GM12892 (cell line): ENCODE measurements around the gene ZNF135.

Source experiments
- POLR2A ChIP-seq: IDR thresholded peaks from 2 replicates; pipeline ENCODE4 v1.6.1; 2011; ENCODE audit warnings: low read depth, low read length, control low read depth
- POLR2AphosphoS5 ChIP-seq: IDR thresholded peaks from 2 replicates; pipeline ENCODE4 v1.6.1; 2011; ENCODE audit warnings: low read depth, low read length, control low read depth
- TAF1 ChIP-seq: IDR thresholded peaks from 2 replicates; pipeline ENCODE4 v1.6.1; 2011; ENCODE audit warnings: low read depth, mild to moderate bottlenecking, control low read depth, low read length, borderline replicate concordance

- no peak for TF ChIP-seq POLR2A
- TF ChIP-seq TAF1, result no peak
- no peak for TF ChIP-seq POLR2AphosphoS5
Observed at GRCh38 chr19:58058467-58058866, 615 bp upstream of the ZNF135 start.
